HUES48 (cell line): ENCODE data around the gene OR6C6.

Source experiments
- H3K27ac ChIP-seq: one replicate; pipeline ENCODE4 v1.7.0; 2013; ENCODE audit warnings: low read depth, low read length, inconsistent platforms
- H3K27me3 ChIP-seq: 2 replicates; pipeline ENCODE4 v1.6.1; 2013; ENCODE audit warnings: mild to moderate bottlenecking, low read length; ENCODE audit not compliant: control insufficient read depth, insufficient read depth
- H3K36me3 ChIP-seq: 2 replicates; pipeline ENCODE4 v1.6.1; 2013; ENCODE audit warnings: low read length; ENCODE audit not compliant: control insufficient read depth, insufficient read depth
- H3K4me1 ChIP-seq: 2 replicates; pipeline ENCODE4 v1.6.1; 2013; ENCODE audit warnings: mild to moderate bottlenecking, low read length; ENCODE audit not compliant: control insufficient read depth, insufficient read depth
- H3K4me3 ChIP-seq: 2 replicates; pipeline ENCODE4 v1.5.1; 2013; ENCODE audit warnings: mild to moderate bottlenecking, low read depth, low read length
- H3K9ac ChIP-seq: 2 replicates; pipeline ENCODE4 v1.6.1; 2013; ENCODE audit warnings: mild to moderate bottlenecking, low read depth, low read length, moderate library complexity
- H3K9me3 ChIP-seq: 2 replicates; pipeline ENCODE4 v1.6.1; 2013; ENCODE audit warnings: low read length; ENCODE audit not compliant: control insufficient read depth, insufficient read depth

The OR6C6 gene

DNA sequence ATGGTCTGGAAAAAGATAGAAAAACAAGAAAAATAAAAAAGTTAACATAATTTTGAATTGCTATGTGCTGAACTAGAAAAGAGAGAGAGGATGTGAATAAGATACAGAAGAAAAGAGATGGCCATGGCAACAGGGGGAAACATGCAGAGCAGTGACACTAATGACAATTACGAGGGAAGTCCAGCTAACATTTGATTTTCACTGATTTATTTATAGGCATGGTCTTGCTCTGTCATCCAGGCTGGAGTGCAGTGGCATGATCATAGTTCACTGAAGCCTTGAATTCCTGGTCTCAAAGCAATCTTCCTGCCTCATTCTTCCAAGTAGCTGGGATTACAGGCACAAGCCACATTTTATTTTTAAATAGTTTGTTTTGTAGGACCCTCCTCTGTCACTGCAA, 50.2 kb downstream of the OR6C6 start:
- Histone ChIP-seq H3K9me3 (no peaks in the 10 kb centered on the region), H3K4me3 (no peak overlapping the region), H3K36me3 (no peaks in the 10 kb centered on the region), H3K27me3 (no peaks in the 10 kb centered on the region), H3K9ac (no peak overlapping the region), H3K27ac (no peak overlapping the region), H3K4me1 (no peaks in the 10 kb centered on the region)

DNA sequence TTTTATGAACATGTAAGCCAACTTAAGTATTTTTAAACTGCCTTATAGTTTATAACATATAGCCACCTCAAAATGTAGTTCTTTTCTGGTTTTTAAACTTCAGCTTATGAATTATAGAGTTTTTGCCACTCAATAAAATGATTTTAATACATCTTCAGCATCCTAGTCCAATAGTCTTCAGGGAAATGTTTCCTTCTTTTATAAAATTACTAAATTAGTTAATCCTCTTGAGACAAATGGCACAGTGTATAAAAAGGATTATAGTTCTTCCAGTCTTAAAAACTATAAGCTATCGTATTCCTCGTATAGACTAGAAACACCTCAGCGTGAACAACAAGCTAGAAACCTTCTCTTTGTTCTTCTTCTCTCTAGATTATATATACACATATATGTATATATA, 52.1 kb downstream of the OR6C6 start, which contains the start of gene OR6C74:
Gene OR6C74 (plus strand): TSS at position 301 of the 400 bp plus-strand sequence. CDS start 2,679 bp downstream, outside the sequence.
- Histone ChIP-seq H3K4me1 (no peaks in the 10 kb centered on the region), H3K9me3 (no peaks in the 10 kb centered on the region), H3K27me3 (no peaks in the 10 kb centered on the region), H3K27ac (no peak within 1 kb of the TSS), H3K9ac (no peak within 1 kb of the TSS), H3K4me3 (no peak within 1 kb of the TSS), H3K36me3 (no peaks in the 10 kb centered on the region)
